ENCODE data around the gene SBNO1. TPM values are rescaled to one million over a fixed set of nuclear protein-coding genes. Genes with fewer than 3 reads are reported as not detected.

Gene SBNO1
- total and polyA plus RNA-seq, 2 donors (not counting 3 experiments of a cell fraction or from before 2014, with no cell fraction given), result 4.8 to 34.2 TPM

- H3K9me3 ChIP-seq (replicated peaks; ENCODE audit: control insufficient read depth, insufficient read depth, low read length), result no peaks in the 10 kb centered on the region
- peaks cover 0 to 3% of the 10 kb centered on the region in 2 experiments for H3K36me3 ChIP-seq (ENCODE audit: control insufficient read depth in 2 of 2, extremely low read depth in 1 of 2, insufficient read depth in 2 of 2, low read length in 2 of 2)
- intact Hi-C loops (cut with micrococcal nuclease) (no loop called here), dilution Hi-C loops (cut with MboI; ENCODE audit: extremely low pct_ligation_motif_present, low sequenced_read_pairs) (loop anchor here (25.0 kb wide), 1 partner anchor 328 kb away; the partner anchor contains the start of gene DDX55)
- H3K79me2 ChIP-seq (ENCODE audit: control insufficient read depth, insufficient read depth, low read length), result no peaks in the 10 kb centered on the region
- H3K9ac ChIP-seq (replicated peaks; ENCODE audit: extremely low read depth, insufficient read depth, low read length), result no peak overlapping the region
- DNase-seq (ENCODE audit: low read depth, low spot score), result no peak
- no peaks in the 10 kb centered on the region for H3K4me1 ChIP-seq (ENCODE audit: control insufficient read depth, extremely low read depth, insufficient read depth, low read length)
- no peaks in the 10 kb centered on the region for H3K27me3 ChIP-seq (ENCODE audit: control insufficient read depth in 2 of 2, insufficient read depth in 2 of 2, low read length in 2 of 2)
- ChIA-PET CTCF (no interaction called here), POLR2A (no interaction called here)
- TF ChIP-seq EZH2 (IDR thresholded peaks at IDR 0.05; ENCODE audit: borderline replicate concordance, low read depth, low read length, severe bottlenecking), result no peak
- no peak for TF ChIP-seq GATA2 (IDR thresholded peaks at IDR 0.05; ENCODE audit: insufficient read depth, insufficient read length, low read depth, low read length)
- no peak for TF ChIP-seq MYC (IDR thresholded peaks at IDR 0.05; ENCODE audit: low read depth, low read length)
- TF ChIP-seq, protein P1, sequence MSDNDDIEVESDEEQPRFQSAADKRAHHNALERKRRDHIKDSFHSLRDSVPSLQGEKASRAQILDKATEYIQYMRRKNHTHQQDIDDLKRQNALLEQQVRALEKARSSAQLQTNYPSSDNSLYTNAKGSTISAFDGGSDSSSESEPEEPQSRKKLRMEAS (IDR thresholded peaks at IDR 0.05; ENCODE audit: insufficient read depth, insufficient read length), result no peak
- TF ChIP-seq JUN (IDR thresholded peaks at IDR 0.05; ENCODE audit: borderline replicate concordance, insufficient read depth, insufficient read length, low read depth), result no peak
- no peak for TF ChIP-seq FOS (IDR thresholded peaks at IDR 0.05; ENCODE audit: borderline replicate concordance, insufficient read depth, low read length)
- no peak for TF ChIP-seq POLR2A (IDR thresholded peaks at IDR 0.05; ENCODE audit: low read depth, low read length)
- TF ChIP-seq CTCF (IDR thresholded peaks at IDR 0.05; ENCODE audit: extremely low read depth in 1 of 2, insufficient read depth in 1 of 2, low read depth in 1 of 2, low read length in 2 of 2), result no peak
- TF ChIP-seq POLR2AphosphoS5 (IDR thresholded peaks at IDR 0.05; ENCODE audit: insufficient read depth, low read depth, low read length), result no peak
- BruUV-seq (replicated peaks), result no TSS peak
- no peaks in the 10 kb centered on the region for H3K9me1 ChIP-seq (replicated peaks; ENCODE audit: control insufficient read depth, extremely low read depth, insufficient read depth, low read length)
- no peaks in the 10 kb centered on the region for H4K20me1 ChIP-seq (replicated peaks; ENCODE audit: control insufficient read depth, extremely low read depth, insufficient read depth, low read length)
- H3K4me2 ChIP-seq (ENCODE audit: insufficient read depth, low read length), result no peak overlapping the region
- FAIRE-seq, result no peak
- no peak overlapping the region for H3K4me3 ChIP-seq (replicated peaks in 1 of 3; ENCODE audit: insufficient read depth in 1 of 3, low read depth in 1 of 3, low read length in 3 of 3)
- H3K27ac ChIP-seq (ENCODE audit: insufficient read depth, low read depth, low read length), result no peak overlapping the region
- no peak overlapping the region for H2AFZ ChIP-seq (ENCODE audit: low read depth, low read length)
Observed at GRCh38 chr12:123284669-123285068, 80.0 kb downstream of the SBNO1 start.
